Naive thymus-derived CD4-positive, alpha-beta T cell (primary cell): ENCODE measurements around the gene HMG20B. TPM values are rescaled to one million over a fixed set of nuclear protein-coding genes. Genes with fewer than 3 reads are reported as not detected.
A peak's percentile ranks its signal among the peaks of the same experiment; 100 is the strongest.
"Not testable (repeated sequence)": the region's sequence is repeated elsewhere in the genome, so short reads cannot be mapped to it uniquely, and the experiment has no call there.

ENCODE experiments used
- ATAC-seq: fragments of 150-1000 bp; cut with Tn5 transposase; 2 replicates; pipeline ENCODE4 v1.10.0; 2021; ENCODE audit warnings: mild to moderate bottlenecking, moderate library complexity
- CTCF ChIA-PET: fragments of 350-600 bp; sonication (Branson Sonifier 250); formaldehyde crosslinking; loops from one replicate; lab custom pipeline; 2021; ENCODE audit warnings: antibody characterized with exemption; lab: Charles Lee
- POLR2A ChIA-PET: fragments of 350-600 bp; sonication (Branson Sonifier 250); formaldehyde crosslinking; loops from one replicate; lab custom pipeline; 2021; ENCODE audit warnings: antibody characterized with exemption, inconsistent platforms; lab: Charles Lee
- DNase-seq, 9 donors: peaks; one replicate each; pipeline versions ENCODE4 v3.0.0 to v3.0.0-alpha.2; 2020 to 2022; ENCODE audit warnings: mixed read lengths in 1 of 9
- H3K27ac ChIP-seq: one replicate; pipeline ENCODE4 v1.7.0; 2013; ENCODE audit warnings: mild to moderate bottlenecking, low read depth, low read length, moderate library complexity
- H3K27me3 ChIP-seq, 2 donors: one replicate each; pipeline ENCODE4 v1.7.0; 2013; ENCODE audit warnings: low read length in 2 of 2, mild to moderate bottlenecking in 2 of 2, moderate library complexity in 2 of 2; ENCODE audit not compliant: control insufficient read depth in 2 of 2, insufficient read depth in 2 of 2
- H3K36me3 ChIP-seq, 3 experiments: 1 replicate in 2 of 3; 2 replicates in 1 of 3; pipeline ENCODE4 v1.7.0; 2013; ENCODE audit warnings: low read length in 3 of 3, mild to moderate bottlenecking in 3 of 3, moderate library complexity in 1 of 3; ENCODE audit not compliant: insufficient read depth in 3 of 3, control insufficient read depth in 2 of 3
- H3K4me1 ChIP-seq, 2 donors: one replicate each; pipeline ENCODE4 v1.7.0; 2013; ENCODE audit warnings: low read length in 2 of 2, mild to moderate bottlenecking in 2 of 2, moderate library complexity in 1 of 2; ENCODE audit not compliant: control insufficient read depth in 2 of 2, insufficient read depth in 2 of 2
- H3K4me3 ChIP-seq: 2 replicates; pipeline ENCODE4 v1.7.0; 2013; ENCODE audit warnings: mild to moderate bottlenecking, low read length
- H3K9me3 ChIP-seq, 3 experiments: 1 replicate in 2 of 3; 2 replicates in 1 of 3; pipeline ENCODE4 v1.7.0; 2013; ENCODE audit warnings: low read length in 3 of 3; ENCODE audit not compliant: control insufficient read depth in 2 of 3
- H3K27ac Mint-ChIP-seq, 9 donors: one replicate each; pipeline ENCODE4 v1.8.0; 2020 to 2022; ENCODE audit warnings: mixed read lengths in 9 of 9, mild to moderate bottlenecking in 8 of 9, moderate library complexity in 5 of 9, inconsistent platforms in 2 of 9
- H3K27me3 Mint-ChIP-seq, 5 donors: one replicate each; pipeline ENCODE4 v1.8.0; 2021 to 2022; ENCODE audit warnings: mixed read lengths in 5 of 5, mild to moderate bottlenecking in 1 of 5
- H3K36me3 Mint-ChIP-seq, 5 donors: one replicate each; pipeline ENCODE4 v1.8.0; 2020 to 2022; ENCODE audit warnings: mixed read lengths in 5 of 5, mild to moderate bottlenecking in 3 of 5, inconsistent platforms in 1 of 5
- H3K4me1 Mint-ChIP-seq, 7 donors: one replicate each; pipeline ENCODE4 v1.8.0; 2020 to 2022; ENCODE audit warnings: mixed read lengths in 7 of 7, mild to moderate bottlenecking in 3 of 7, inconsistent platforms in 1 of 7
- H3K4me3 Mint-ChIP-seq, 10 donors: one replicate each; pipeline ENCODE4 v1.8.0; 2020 to 2022; ENCODE audit warnings: mild to moderate bottlenecking in 10 of 10, mixed read lengths in 10 of 10, moderate library complexity in 6 of 10, inconsistent platforms in 2 of 10
- H3K9me3 Mint-ChIP-seq, 11 donors: one replicate each; pipeline ENCODE4 v1.8.0; 2020 to 2022; ENCODE audit warnings: mixed read lengths in 11 of 11, mild to moderate bottlenecking in 4 of 11, inconsistent platforms in 1 of 11, moderate library complexity in 1 of 11
- intact Hi-C, 2 donors: fragments of 100-400 bp; cut with micrococcal nuclease; formaldehyde crosslinking; loops; one replicate each; pipeline ENCODE4 v1.15.1; 2023
- polyA plus RNA-seq, 2 donors: library from polyadenylated mRNA; unstranded; fragments of 300-500 nt; fragmentation: Illumina TruSeq; gene quantifications; one replicate each; pipeline ENCODE4 v1.2.3, GENCODE V29; 2021
- total RNA-seq, 6 experiments: library from RNA in 5 of 6; stranded (reverse) in 5 of 6; gene quantifications; 1 replicate in 5 of 6; 2 replicates in 1 of 6; pipeline ENCODE4 v1.2.3 and lab custom pipeline; 2021 to 2026

Gene HMG20B
- total and polyA plus RNA-seq, 7 experiments from 2014 or later = 37.9 to 65.6 (median 53.0) TPM

DNA sequence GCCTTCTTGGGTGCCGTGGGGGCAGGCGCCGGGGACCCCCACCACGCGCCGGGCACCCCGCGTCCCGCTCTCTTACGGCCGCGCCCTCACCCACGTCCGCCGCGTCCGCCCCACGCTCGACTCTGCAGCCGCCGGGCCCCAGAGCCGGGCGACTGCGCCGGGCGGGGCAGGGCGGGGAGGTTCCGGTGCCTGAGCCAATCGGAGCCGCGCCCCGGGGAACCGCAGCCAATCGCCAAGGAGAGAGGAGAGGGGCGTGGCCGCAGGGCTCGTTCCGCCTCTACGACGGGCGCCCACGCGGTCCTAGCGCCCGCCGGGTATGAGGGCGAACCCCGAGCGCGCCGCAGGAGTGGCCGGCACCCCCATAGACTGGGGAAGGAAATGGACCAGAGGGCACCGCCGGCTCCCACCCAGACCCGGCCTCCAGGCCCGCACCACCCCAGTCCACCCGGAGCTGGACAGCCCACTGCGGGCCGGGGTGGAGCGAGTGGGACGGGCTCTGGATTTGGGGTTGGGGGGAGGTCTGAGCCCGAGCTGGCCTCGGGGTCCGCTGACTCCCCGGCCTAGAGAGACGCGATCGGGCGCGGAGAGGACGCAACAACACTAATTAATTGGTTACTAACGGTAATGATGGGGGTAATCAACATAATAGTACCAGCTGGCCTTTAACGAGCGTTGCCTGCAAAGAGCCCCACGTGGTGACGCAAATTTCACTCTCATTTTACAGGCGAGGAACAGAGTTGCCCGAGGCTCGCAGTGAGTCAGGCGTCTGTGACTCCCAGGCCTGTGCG is 15.1 kb upstream of the HMG20B start, which contains the start of gene MFSD12:
Gene MFSD12, minus strand, starts transcription at position 126 of the 788 bp plus-strand sequence. CDS start 183 bp downstream, outside the sequence.
- no peaks in the 10 kb centered on the region for H3K27me3 ChIP-seq
- intact Hi-C loops = loop anchor here (1.0 to 10.0 kb wide), 9 partner anchors 15 to 917 kb away; partner anchors contain the start of genes FZR1 (in 2 of the 2), HMG20B (in 2 of the 2), APBA3 (in 1 of the 2) and HDGFL2 (in 1 of the 2)
- peaks cover 0 to 2% (median 0%) of the 10 kb centered on the region in 11 donors for H3K9me3 Mint-ChIP-seq
- H3K36me3 ChIP-seq = peaks cover 0 to 7% (median 0%) of the 10 kb centered on the region in 3 experiments
- no peaks in the 10 kb centered on the region for H3K27me3 Mint-ChIP-seq
- peak within 1 kb of the TSS; percentile 83 for H3K27ac ChIP-seq
- no peaks in the 10 kb centered on the region for H3K9me3 ChIP-seq
- H3K36me3 Mint-ChIP-seq = peaks cover 0 to 9% (median 0%) of the 10 kb centered on the region in 5 donors
- peaks cover 25 to 30% of the 10 kb centered on the region in 2 donors for H3K4me1 ChIP-seq
- peaks cover 18 to 40% (median 38%) of the 10 kb centered on the region in 7 donors for H3K4me1 Mint-ChIP-seq
- ChIA-PET POLR2A (interaction anchor here (0.6 to 3.1 kb wide), 12 partner anchors 11 to 529 kb away, joined by 3 to 25 read pairs (median 4); partner anchors contain the start of genes FZR1, GIPC3 and MRPL54), CTCF (interaction anchor here (1.1 to 4.5 kb wide), 4 partner anchors 12 to 205 kb away, joined by 3 to 30 read pairs (median 6); partner anchors contain the start of genes GIPC3, MRPL54 and PIP5K1C)
- H3K4me3 ChIP-seq = peak within 1 kb of the TSS; percentile 90
- peak; percentile 88 to 98 (median 93) for DNase-seq
- peak within 1 kb of the TSS; percentile 92 to 97 (median 95) for H3K27ac Mint-ChIP-seq
- H3K4me3 Mint-ChIP-seq = peak within 1 kb of the TSS; percentile 92 to 100 (median 96)
- ATAC-seq = peak; percentile 94

DNA sequence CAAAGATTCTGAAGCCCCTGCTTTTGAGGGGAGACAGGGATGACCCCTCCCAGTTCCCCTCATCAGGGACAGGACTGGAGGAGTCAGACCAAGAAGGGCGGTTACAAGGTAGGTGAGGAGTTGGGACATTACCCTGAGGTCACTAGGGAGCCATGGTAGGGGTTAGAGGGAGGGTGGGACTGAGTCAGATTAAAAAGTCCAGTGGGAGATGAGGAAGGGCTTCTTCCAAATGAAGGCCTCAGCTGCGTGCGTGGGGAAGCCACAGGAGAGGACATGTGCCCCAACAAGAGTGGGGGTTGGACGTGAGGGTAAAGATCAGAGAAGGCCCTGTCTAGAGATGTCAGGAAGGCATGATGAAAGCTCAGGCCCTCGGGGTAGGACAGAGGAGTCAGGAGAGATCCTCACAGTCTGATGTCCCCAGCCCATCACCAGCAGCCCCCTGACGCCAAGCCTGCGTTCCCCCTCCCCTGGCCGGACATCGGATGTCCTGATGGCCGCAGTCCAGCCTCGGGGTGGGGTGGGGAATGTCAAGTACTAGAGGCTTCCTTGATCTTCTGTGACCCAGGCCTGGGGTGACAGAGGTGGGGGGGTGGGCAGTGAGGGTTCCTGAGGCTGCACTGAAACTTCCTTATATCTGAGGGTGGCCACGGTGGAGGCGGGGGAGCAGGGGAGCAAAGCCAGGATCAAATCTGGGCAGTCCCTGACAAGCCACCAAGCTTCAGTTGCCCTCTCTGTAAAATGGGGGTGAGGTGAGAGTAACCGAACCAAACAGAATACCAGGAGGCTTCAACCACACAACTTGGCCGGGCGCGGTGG is 8.8 kb upstream of the HMG20B start:
- ChIA-PET CTCF (interaction anchor here (0.6 to 1.0 kb wide), 2 partner anchors 19 to 383 kb away, joined by 4 to 6 read pairs; no protein-coding TSS in a partner anchor), POLR2A (interaction anchor here (1.3 kb wide), 1 partner anchor 9 kb away, joined by 3 read pairs; no protein-coding TSS in a partner anchor)
- no peak overlapping the region for H3K4me3 ChIP-seq
- ATAC-seq (no peak), DNase-seq (no peak)
- Mint-ChIP-seq H3K9me3 (no peaks in the 10 kb centered on the region), H3K27ac (no peak overlapping the region), H3K4me3 (no peak overlapping the region), H3K36me3 (no peaks in the 10 kb centered on the region), H3K4me1 (peaks cover 0 to 1% (median 0%) of the 10 kb centered on the region in 7 donors), H3K27me3 (no peaks in the 10 kb centered on the region)
- intact Hi-C loops = no loop called here
- no peaks in the 10 kb centered on the region for H3K27me3 ChIP-seq
- no peak overlapping the region for H3K27ac ChIP-seq
- H3K4me1 ChIP-seq = no peaks in the 10 kb centered on the region
- no peaks in the 10 kb centered on the region for H3K36me3 ChIP-seq
- H3K9me3 ChIP-seq = no peaks in the 10 kb centered on the region

DNA sequence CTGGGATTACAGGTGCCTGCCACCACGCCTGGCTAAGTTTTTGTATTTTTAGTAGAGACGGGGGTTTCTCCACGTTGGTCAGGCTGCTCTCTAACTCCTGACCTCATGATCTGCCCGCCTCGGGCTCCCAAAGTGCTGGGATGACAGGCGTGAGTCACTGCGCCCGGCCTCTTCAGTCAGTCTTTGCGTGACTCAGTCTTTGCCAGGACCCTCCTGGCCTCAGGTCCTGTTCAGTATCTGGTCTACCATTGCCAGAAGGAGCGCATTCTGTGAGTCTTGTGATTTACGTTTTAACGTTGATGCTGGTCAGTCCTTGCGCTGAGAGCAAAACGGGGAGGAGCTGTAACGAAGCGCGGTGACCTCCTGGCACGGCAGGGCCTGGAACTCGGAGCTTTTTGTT is 7.6 kb upstream of the HMG20B start:
- H3K27me3 Mint-ChIP-seq = no peaks in the 10 kb centered on the region
- intact Hi-C loops = no loop called here
- H3K27ac ChIP-seq = no peak overlapping the region

DNA sequence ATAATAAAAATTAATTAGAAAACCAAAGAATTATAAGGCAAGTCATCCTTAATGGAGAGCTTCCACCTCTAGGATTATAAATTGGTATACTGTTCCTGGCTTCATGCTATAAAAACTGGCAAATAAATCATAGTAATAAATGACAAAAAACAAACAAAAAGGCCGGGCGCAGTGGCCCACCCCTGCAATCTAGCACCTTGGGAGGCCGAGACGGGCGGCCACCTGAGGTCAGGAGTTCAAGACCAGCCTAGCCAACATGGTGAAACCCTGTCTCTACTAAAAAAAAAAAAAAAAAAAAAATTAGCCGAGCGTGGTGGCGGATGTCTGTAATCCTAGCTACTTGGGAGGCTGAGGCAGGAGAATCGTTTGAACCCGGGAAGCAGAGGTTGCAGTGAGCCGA is 2.7 kb upstream of the HMG20B start:
- POLR2A ChIA-PET = interaction anchor here (3.0 kb wide), 1 partner anchor 13 kb away, joined by 15 read pairs; the partner anchor contains the start of gene MFSD12
- peaks cover 12 to 13% of the 10 kb centered on the region in 2 donors for H3K4me1 ChIP-seq
- not testable (repeated sequence) for DNase-seq, H3K36me3 ChIP-seq, H3K36me3 Mint-ChIP-seq, H3K4me3 ChIP-seq, H3K27ac Mint-ChIP-seq, ATAC-seq, H3K27me3 Mint-ChIP-seq, H3K4me3 Mint-ChIP-seq, H3K27ac ChIP-seq, H3K9me3 ChIP-seq, H3K27me3 ChIP-seq, H3K9me3 Mint-ChIP-seq
- CTCF ChIA-PET = interaction anchor here (0.6 to 0.7 kb wide), 2 partner anchors 15 to 311 kb away, joined by 3 to 4 read pairs; no protein-coding TSS in a partner anchor
- intact Hi-C loops = loop anchor here in 1 of 2 donors (5.0 kb wide), 1 partner anchor 37 kb away; the partner anchor contains the start of gene TBXA2R
- peaks cover 7 to 25% (median 12%) of the 10 kb centered on the region in 7 donors for H3K4me1 Mint-ChIP-seq

More for the DNA sequence above, 7.6 kb upstream of the HMG20B start:
- Mint-ChIP-seq H3K4me1 (no peaks in the 10 kb centered on the region), H3K4me3 (no peak overlapping the region), H3K9me3 (no peaks in the 10 kb centered on the region), H3K36me3 (no peaks in the 10 kb centered on the region), H3K27ac (no peak overlapping the region)
- ChIA-PET POLR2A (interaction anchor here (0.7 kb wide), 1 partner anchor 126 kb away, joined by 5 read pairs; no protein-coding TSS in a partner anchor), CTCF (interaction anchor here (1.2 kb wide), 1 partner anchor 20 kb away, joined by 3 read pairs; no protein-coding TSS in a partner anchor)
- Histone ChIP-seq H3K27me3 (no peaks in the 10 kb centered on the region), H3K9me3 (no peaks in the 10 kb centered on the region), H3K4me1 (no peaks in the 10 kb centered on the region), H3K4me3 (no peak overlapping the region), H3K36me3 (no peaks in the 10 kb centered on the region)
- no peak for DNase-seq
- ATAC-seq = no peak

DNA sequence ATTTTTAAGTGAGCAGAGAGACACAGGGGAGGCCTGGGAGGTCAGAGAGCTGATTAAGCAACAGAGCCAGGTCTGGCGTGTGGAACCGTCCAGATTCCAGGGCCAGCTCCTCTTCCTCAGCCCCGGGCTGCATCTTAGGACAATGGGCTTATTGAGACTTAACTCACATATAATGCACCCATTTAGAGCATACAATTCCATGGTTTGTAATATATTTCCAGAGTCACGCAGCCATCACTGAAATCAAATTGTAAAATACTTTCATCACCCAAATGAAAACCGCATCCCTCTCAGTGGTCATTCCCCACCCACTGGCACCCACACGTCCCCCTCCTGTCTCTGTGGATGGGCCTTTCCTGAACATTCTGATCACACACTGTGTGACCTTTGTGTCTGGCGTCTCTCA is 2.1 kb upstream of the HMG20B start:
- CTCF ChIA-PET = interaction anchor here (0.6 kb wide), 1 partner anchor 100 kb away, joined by 3 read pairs; no protein-coding TSS in a partner anchor
- peaks cover 11 to 29% (median 14%) of the 10 kb centered on the region in 7 donors for H3K4me1 Mint-ChIP-seq
- ATAC-seq = no peak

More for the DNA sequence above, 2.1 kb upstream of the HMG20B start:
- intact Hi-C loops = loop anchor here in 1 of 2 donors (5.0 kb wide), 1 partner anchor 37 kb away; the partner anchor contains the start of gene TBXA2R
- Mint-ChIP-seq H3K36me3 (peaks cover 0 to 8% (median 6%) of the 10 kb centered on the region in 5 donors), H3K27ac (no peak overlapping the region), H3K9me3 (no peaks in the 10 kb centered on the region), H3K27me3 (no peaks in the 10 kb centered on the region), H3K4me3 (no peak overlapping the region)
- Histone ChIP-seq H3K4me1 (peaks cover 12 to 13% of the 10 kb centered on the region in 2 donors), H3K36me3 (peaks cover 0 to 8% (median 0%) of the 10 kb centered on the region in 3 experiments), H3K9me3 (no peaks in the 10 kb centered on the region), H3K27ac (no peak overlapping the region), H3K4me3 (no peak overlapping the region), H3K27me3 (no peaks in the 10 kb centered on the region)
- POLR2A ChIA-PET = interaction anchor here (3.0 kb wide), 1 partner anchor 13 kb away, joined by 15 read pairs; the partner anchor contains the start of gene MFSD12
- DNase-seq = no peak
